ENCODE data around the gene PPIE.
"Not testable (repeated sequence)": the region's sequence is repeated elsewhere in the genome, so short reads cannot be mapped to it uniquely, and the experiment has no call there.

DNA sequence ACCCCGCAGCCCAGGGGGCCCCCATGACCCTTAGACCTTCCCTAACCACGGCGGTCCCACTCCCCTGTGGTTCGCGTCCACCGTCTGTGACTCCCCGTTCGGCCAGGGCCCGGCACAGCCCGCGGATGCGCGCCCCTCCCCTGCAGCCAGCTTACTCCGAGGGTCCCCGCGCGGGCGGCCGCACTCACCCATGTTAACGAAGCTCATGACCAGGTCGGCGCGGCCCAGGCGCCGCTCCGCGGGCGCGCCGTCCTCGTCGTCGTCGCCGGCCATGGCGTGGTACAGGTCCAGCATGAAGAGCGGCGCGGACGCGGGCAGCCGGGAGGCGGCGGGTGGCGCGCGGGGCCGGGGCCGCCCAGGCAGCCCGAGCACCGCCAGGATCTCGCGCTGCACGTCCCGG, 49.3 kb downstream of the PPIE start:
- not testable (repeated sequence) for TF ChIP-seq TEAD4, CREB1, FOXK1, GABPB1 (CRISPR knock-in tag; IDR thresholded peaks at IDR 0.05)
- TF ChIP-seq, protein P1, sequence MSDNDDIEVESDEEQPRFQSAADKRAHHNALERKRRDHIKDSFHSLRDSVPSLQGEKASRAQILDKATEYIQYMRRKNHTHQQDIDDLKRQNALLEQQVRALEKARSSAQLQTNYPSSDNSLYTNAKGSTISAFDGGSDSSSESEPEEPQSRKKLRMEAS (CRISPR knock-in tag; IDR thresholded peaks at IDR 0.05) = not testable (repeated sequence)
- TF ChIP-seq, protein P2, sequence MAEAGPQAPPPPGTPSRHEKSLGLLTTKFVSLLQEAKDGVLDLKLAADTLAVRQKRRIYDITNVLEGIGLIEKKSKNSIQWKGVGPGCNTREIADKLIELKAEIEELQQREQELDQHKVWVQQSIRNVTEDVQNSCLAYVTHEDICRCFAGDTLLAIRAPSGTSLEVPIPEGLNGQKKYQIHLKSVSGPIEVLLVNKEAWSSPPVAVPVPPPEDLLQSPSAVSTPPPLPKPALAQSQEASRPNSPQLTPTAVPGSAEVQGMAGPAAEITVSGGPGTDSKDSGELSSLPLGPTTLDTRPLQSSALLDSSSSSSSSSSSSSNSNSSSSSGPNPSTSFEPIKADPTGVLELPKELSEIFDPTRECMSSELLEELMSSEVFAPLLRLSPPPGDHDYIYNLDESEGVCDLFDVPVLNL (CRISPR knock-in tag; IDR thresholded peaks at IDR 0.05; ENCODE audit: borderline replicate concordance, low read depth) = not testable (repeated sequence)
- TF ChIP-seq, protein P3, sequence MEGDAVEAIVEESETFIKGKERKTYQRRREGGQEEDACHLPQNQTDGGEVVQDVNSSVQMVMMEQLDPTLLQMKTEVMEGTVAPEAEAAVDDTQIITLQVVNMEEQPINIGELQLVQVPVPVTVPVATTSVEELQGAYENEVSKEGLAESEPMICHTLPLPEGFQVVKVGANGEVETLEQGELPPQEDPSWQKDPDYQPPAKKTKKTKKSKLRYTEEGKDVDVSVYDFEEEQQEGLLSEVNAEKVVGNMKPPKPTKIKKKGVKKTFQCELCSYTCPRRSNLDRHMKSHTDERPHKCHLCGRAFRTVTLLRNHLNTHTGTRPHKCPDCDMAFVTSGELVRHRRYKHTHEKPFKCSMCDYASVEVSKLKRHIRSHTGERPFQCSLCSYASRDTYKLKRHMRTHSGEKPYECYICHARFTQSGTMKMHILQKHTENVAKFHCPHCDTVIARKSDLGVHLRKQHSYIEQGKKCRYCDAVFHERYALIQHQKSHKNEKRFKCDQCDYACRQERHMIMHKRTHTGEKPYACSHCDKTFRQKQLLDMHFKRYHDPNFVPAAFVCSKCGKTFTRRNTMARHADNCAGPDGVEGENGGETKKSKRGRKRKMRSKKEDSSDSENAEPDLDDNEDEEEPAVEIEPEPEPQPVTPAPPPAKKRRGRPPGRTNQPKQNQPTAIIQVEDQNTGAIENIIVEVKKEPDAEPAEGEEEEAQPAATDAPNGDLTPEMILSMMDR (IDR thresholded peaks at IDR 0.05) = not testable (repeated sequence)
- TF ChIP-seq, protein P4, sequence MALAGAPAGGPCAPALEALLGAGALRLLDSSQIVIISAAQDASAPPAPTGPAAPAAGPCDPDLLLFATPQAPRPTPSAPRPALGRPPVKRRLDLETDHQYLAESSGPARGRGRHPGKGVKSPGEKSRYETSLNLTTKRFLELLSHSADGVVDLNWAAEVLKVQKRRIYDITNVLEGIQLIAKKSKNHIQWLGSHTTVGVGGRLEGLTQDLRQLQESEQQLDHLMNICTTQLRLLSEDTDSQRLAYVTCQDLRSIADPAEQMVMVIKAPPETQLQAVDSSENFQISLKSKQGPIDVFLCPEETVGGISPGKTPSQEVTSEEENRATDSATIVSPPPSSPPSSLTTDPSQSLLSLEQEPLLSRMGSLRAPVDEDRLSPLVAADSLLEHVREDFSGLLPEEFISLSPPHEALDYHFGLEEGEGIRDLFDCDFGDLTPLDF (CRISPR knock-in tag; IDR thresholded peaks at IDR 0.05) = not testable (repeated sequence)
- TF ChIP-seq, protein P5, sequence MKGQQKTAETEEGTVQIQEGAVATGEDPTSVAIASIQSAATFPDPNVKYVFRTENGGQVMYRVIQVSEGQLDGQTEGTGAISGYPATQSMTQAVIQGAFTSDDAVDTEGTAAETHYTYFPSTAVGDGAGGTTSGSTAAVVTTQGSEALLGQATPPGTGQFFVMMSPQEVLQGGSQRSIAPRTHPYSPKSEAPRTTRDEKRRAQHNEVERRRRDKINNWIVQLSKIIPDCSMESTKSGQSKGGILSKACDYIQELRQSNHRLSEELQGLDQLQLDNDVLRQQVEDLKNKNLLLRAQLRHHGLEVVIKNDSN (CRISPR knock-in tag; IDR thresholded peaks at IDR 0.05) = not testable (repeated sequence)
- TF ChIP-seq, protein P6, sequence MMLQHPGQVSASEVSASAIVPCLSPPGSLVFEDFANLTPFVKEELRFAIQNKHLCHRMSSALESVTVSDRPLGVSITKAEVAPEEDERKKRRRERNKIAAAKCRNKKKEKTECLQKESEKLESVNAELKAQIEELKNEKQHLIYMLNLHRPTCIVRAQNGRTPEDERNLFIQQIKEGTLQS (CRISPR knock-in tag; conservative IDR thresholded peaks at IDR 0.05) = not testable (repeated sequence)
